Spleen (tissue), 11 donors: ENCODE results near the gene P4HB. TPM values are rescaled to one million over a fixed set of nuclear protein-coding genes. Genes with fewer than 3 reads are reported as not detected.

ENCODE experiments used
- DNase-seq: peaks from one replicate; pipeline ENCODE4 v3.0.0-alpha.2; 2020
- H3K27ac ChIP-seq, 8 donors: fragments of 200-600 bp; sonication (generic) in 7 of 8; 1 replicate in 4 of 8; 2 replicates in 4 of 8; pipeline versions ENCODE4 v1.5.0 to v1.8.0; 2016 to 2021; ENCODE audit warnings: inconsistent platforms in 4 of 8, mild to moderate bottlenecking in 4 of 8, moderate library complexity in 1 of 8
- H3K27me3 ChIP-seq, 7 donors: fragments of 200-600 bp; sonication (generic) in 6 of 7; replicated peaks in 1 of 7; 1 replicate in 4 of 7; 2 replicates in 3 of 7; pipeline versions ENCODE4 v1.5.0 to v1.8.0; 2016 to 2021; ENCODE audit warnings: inconsistent platforms in 3 of 7, mild to moderate bottlenecking in 1 of 7
- H3K36me3 ChIP-seq, 6 donors: fragments of 200-600 bp; sonication (generic) in 5 of 6; 1 replicate in 4 of 6; 2 replicates in 2 of 6; pipeline versions ENCODE4 v1.5.0 to v1.8.0; 2016 to 2021; ENCODE audit warnings: inconsistent platforms in 2 of 6
- H3K4me1 ChIP-seq, 6 donors: fragments of 200-600 bp; sonication (generic) in 5 of 6; 1 replicate in 3 of 6; 2 replicates in 3 of 6; pipeline versions ENCODE4 v1.5.0 to v1.8.0; 2016 to 2021; ENCODE audit warnings: inconsistent platforms in 3 of 6
- H3K4me3 ChIP-seq, 8 donors: fragments of 200-600 bp; sonication (generic) in 7 of 8; 1 replicate in 4 of 8; 2 replicates in 4 of 8; pipeline versions ENCODE4 v1.5.0 to v1.8.0; 2016 to 2021; ENCODE audit warnings: inconsistent platforms in 4 of 8, mild to moderate bottlenecking in 4 of 8, moderate library complexity in 2 of 8
- H3K9me3 ChIP-seq, 8 donors: fragments of 200-600 bp; sonication (generic) in 7 of 8; 1 replicate in 4 of 8; 2 replicates in 4 of 8; pipeline versions ENCODE4 v1.5.0 to v1.8.0; 2016 to 2021; ENCODE audit warnings: inconsistent platforms in 4 of 8
- POLR2A ChIP-seq, 3 donors: fragments of 450-650 bp; IDR thresholded peaks; one replicate each; pipeline ENCODE4 v1.5.1; 2017; ENCODE audit warnings: antibody characterized with exemption in 3 of 3, mild to moderate bottlenecking in 1 of 3
- POLR2AphosphoS5 ChIP-seq, 3 donors: sonication (generic); formaldehyde crosslinking; IDR thresholded peaks; one replicate each; pipeline ENCODE4 v1.5.1; 2017; ENCODE audit warnings: antibody characterized with exemption in 3 of 3
- WGBS, 5 donors: extraction: QIAGEN DNeasy Blood & Tissue Kit in 3 of 5; methylation state at CpG; one replicate each; pipeline versions ENCODE4 v1.1.5 to v1.1.7; 2013 to 2018; 5-methylcytosine and 5-hydroxymethylcytosine counted together
- intact Hi-C: fragments of 100-400 bp; cut with DNase I; formaldehyde crosslinking; loops from one replicate; pipeline ENCODE4 v1.15.0; 2023; ENCODE audit warnings: low total_unique reads
- polyA plus RNA-seq, 3 donors: library from polyadenylated mRNA; stranded (reverse); fragments of 200-250 nt; gene quantifications; one replicate each; pipeline ENCODE4 v1.2.1, GENCODE V29; 2013
- total RNA-seq, 7 donors: library from RNA; depleted of rRNA in 3 of 7; stranded (reverse); fragments of >200 nt in 3 of 7; fragmentation: NEBNext Ultra II Directional in 4 of 7; extraction: Animal tissue kit (Norgen Biotek cat#: 25700) in 4 of 7; gene quantifications; one replicate each; pipeline versions ENCODE4 v1.1.0 to v1.2.1, GENCODE V29; 2016 to 2021
- TF ChIP-seq, protein P1 (sequence below), 11 experiments: fragments of 200-600 bp in 7 of 11; fragments of 450-650 bp in 4 of 11; sonication (generic) in 4 of 11; IDR thresholded peaks in 8 of 11; conservative IDR thresholded peaks in 3 of 11; 1 replicate in 7 of 11; 2 replicates in 4 of 11; pipeline versions ENCODE4 v1.4.0 to v1.8.0; 2016 to 2021; ENCODE audit warnings: antibody characterized with exemption in 11 of 11, inconsistent platforms in 4 of 11, mild to moderate bottlenecking in 1 of 11
- donor health status: healthy with polysubstance abuse.
- donor health status: DM: no; HTN: no; CAD: no; lungs with moderate emphysema.
- donor health status: DM: no; HTN: no; CAD: no.
- donor health status: Bipolar disorder and iron deficiency.
- donor health status: healthy.
- donor health status: DM: no; HTN: no; CAD: no.
- donor health status: DM: yes; HTN: yes; CAD: no.

The P4HB gene
- total and polyA plus RNA-seq, 10 donors = 161 to 1,208 (median 646) TPM

DNA sequence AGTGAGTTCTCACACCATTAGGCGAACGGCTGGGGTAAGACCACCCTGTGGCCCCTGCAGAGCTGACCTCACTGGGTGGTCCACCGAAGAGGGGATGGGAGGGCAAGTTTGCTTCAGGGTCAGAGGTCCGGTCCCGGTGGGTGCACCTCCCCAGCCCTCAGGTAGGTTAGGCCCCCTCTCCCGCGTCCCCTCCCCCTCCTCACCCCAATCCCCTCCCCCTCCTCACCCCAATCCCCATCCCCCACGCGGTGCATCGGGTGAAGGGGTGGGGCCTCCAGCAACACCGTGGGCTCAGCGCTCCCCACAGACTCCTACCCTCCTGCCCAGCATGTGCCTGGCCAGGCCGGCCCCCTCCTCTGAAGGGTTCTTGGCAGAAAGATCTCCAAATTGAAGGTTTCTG, 40.6 kb downstream of the P4HB start:
- WGBS, 5 donors = 30 to 57% (median 39%) methylated on average over 7 to 13 of the region's 13 CpGs
- Histone ChIP-seq H3K9me3 (no peaks in the 10 kb centered on the region), H3K4me3 (no peak overlapping the region), H3K27ac (no peak overlapping the region), H3K36me3 (peaks cover 0 to 32% (median 22%) of the 10 kb centered on the region in 6 donors), H3K4me1 (peaks cover 7 to 22% (median 19%) of the 10 kb centered on the region in 6 donors), H3K27me3 (peaks cover 0 to 17% (median 0%) of the 10 kb centered on the region in 7 donors)
- TF ChIP-seq, protein P1, sequence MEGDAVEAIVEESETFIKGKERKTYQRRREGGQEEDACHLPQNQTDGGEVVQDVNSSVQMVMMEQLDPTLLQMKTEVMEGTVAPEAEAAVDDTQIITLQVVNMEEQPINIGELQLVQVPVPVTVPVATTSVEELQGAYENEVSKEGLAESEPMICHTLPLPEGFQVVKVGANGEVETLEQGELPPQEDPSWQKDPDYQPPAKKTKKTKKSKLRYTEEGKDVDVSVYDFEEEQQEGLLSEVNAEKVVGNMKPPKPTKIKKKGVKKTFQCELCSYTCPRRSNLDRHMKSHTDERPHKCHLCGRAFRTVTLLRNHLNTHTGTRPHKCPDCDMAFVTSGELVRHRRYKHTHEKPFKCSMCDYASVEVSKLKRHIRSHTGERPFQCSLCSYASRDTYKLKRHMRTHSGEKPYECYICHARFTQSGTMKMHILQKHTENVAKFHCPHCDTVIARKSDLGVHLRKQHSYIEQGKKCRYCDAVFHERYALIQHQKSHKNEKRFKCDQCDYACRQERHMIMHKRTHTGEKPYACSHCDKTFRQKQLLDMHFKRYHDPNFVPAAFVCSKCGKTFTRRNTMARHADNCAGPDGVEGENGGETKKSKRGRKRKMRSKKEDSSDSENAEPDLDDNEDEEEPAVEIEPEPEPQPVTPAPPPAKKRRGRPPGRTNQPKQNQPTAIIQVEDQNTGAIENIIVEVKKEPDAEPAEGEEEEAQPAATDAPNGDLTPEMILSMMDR (IDR thresholded peaks at IDR 0.05 in 8 of 11, conservative IDR thresholded peaks at IDR 0.05 in 3 of 11) = no peak
- peak in 1 of 3 donors; percentile 8 for TF ChIP-seq POLR2AphosphoS5 (IDR thresholded peaks at IDR 0.05)
- DNase-seq = no peak
- intact Hi-C loops = no loop called here

DNA sequence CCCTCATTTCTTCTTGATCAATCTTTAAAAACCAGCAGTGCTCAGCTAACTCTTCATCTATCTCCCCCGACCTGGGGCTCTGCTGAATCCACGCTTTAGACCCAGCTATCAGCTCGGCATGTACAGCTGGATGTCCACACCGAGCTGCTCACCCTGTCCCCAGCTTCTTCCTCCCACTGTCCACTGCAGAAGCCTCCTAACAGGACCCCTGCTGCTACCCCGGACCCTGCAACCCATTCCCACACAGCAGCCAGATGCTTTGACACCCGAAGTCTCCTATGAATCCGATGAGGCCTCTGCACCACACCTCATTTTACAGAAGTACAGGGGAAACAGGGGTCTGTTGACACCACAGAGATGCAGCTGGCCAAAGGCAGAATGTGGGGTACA, 42.6 kb downstream of the P4HB start:
- 46 to 59% (median 57%) methylated on average over 7 of the region's 7 CpGs for WGBS, 5 donors
- peaks cover 7 to 20% (median 17%) of the 10 kb centered on the region in 6 donors for H3K4me1 ChIP-seq

DNA sequence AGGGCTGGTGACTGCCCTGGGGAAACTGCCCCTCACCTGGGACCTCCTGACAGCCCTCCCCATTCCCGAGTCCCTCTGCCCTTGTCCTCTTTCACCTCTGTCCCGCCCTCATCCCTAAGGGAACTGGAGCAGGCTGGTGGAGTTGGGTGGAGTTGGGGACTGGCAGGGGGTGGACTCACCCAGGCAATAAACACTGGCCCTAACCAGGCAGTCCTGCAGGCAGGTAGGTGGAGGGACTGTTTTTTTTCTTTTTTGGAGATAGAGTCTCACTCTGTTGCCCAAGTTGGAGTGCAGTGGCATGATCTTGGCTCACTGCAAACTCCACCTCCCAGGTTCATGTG, 44.7 kb downstream of the P4HB start:
- 64 to 85% (median 82%) methylated on average over 2 of the region's 2 CpGs for WGBS, 5 donors
- Histone ChIP-seq H3K4me1 (no peaks in the 10 kb centered on the region), H3K27me3 (peaks cover 0 to 54% (median 10%) of the 10 kb centered on the region in 7 donors), H3K4me3 (no peak overlapping the region), H3K36me3 (no peaks in the 10 kb centered on the region), H3K27ac (no peak overlapping the region), H3K9me3 (no peaks in the 10 kb centered on the region)
- intact Hi-C loops = no loop called here
- TF ChIP-seq POLR2A (IDR thresholded peaks at IDR 0.05) (no peak), POLR2AphosphoS5 (IDR thresholded peaks at IDR 0.05) (no peak)
- TF ChIP-seq, protein P1 (IDR thresholded peaks at IDR 0.05 in 8 of 11, conservative IDR thresholded peaks at IDR 0.05 in 3 of 11) = no peak
- no peak for DNase-seq

More for the DNA sequence above, 42.6 kb downstream of the P4HB start:
- TF ChIP-seq POLR2A (IDR thresholded peaks at IDR 0.05) (no peak), POLR2AphosphoS5 (IDR thresholded peaks at IDR 0.05) (no peak)
- TF ChIP-seq, protein P1 (IDR thresholded peaks at IDR 0.05 in 8 of 11, conservative IDR thresholded peaks at IDR 0.05 in 3 of 11) = no peak
- no peak overlapping the region for H3K27ac ChIP-seq
- H3K27me3 ChIP-seq = peaks cover 0 to 32% (median 0%) of the 10 kb centered on the region in 7 donors
- H3K9me3 ChIP-seq = no peaks in the 10 kb centered on the region
- peaks cover 0 to 13% (median 6%) of the 10 kb centered on the region in 6 donors for H3K36me3 ChIP-seq
- DNase-seq = no peak
- intact Hi-C loops = no loop called here
- no peak overlapping the region for H3K4me3 ChIP-seq

DNA sequence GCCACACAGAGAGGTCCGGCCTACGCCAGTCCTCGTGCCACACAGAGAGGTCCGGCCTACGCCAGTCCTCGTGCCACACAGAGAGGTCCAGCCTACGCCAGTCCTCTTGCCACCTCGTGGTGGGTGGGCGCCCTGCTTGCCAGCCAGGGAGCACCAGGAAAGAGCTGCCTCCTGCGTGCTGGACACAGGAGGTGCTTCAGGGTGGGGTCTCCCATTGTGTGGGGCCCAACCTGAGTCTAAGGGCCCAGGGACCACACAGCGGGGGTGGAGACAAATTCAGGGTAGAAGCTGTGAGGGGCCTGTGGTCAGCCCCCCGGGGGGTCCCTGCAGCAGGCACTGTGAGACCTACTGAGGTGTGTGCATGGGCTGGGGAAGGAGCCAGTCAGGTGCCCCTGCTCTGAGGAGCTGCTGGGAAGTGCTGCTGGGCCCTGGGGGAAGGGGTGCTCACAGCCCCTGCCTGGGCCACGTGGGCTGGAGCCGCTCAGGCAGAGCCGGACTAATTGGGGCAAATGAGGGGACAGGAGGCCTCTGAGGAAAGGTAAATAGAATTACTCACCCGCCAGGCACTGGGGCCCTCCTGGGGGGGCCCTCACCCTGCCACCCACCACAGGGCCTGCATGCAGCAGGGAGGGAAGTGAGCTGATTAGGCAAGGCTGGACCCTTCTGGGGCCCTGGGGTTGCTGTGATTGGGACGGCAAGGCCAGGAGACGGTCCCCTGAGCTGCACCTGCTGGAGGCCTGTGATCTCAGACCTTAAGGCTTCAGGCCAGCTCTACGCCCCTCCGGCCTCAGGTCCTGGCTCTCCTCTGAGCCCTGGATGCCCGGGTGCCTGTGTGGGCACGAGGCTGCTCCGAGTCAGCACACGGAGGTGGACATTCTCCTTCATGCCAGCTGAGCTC, 45.3 kb downstream of the P4HB start:
- Histone ChIP-seq H3K4me1 (no peaks in the 10 kb centered on the region), H3K27ac (no peak overlapping the region), H3K9me3 (no peaks in the 10 kb centered on the region), H3K36me3 (no peaks in the 10 kb centered on the region), H3K4me3 (no peak overlapping the region), H3K27me3 (peaks cover 0 to 60% (median 11%) of the 10 kb centered on the region in 7 donors)
- intact Hi-C loops = no loop called here
- TF ChIP-seq POLR2AphosphoS5 (IDR thresholded peaks at IDR 0.05) (no peak), POLR2A (IDR thresholded peaks at IDR 0.05) (no peak)
- TF ChIP-seq, protein P1 (IDR thresholded peaks at IDR 0.05 in 8 of 11, conservative IDR thresholded peaks at IDR 0.05 in 3 of 11) = no peak
- WGBS, 5 donors = 70 to 87% (median 79%) methylated on average over 12 to 24 of the region's 24 CpGs
- no peak for DNase-seq
